ENCODE data around the gene TMEM86A. TPM values are rescaled to one million over a fixed set of nuclear protein-coding genes. Genes with fewer than 3 reads are reported as not detected.

TMEM86A gene
- total and polyA plus RNA-seq, 2 of the 8 experiments (the other 6 are each of a cell fraction or from before 2014, with no cell fraction given): 1.5 to 1.7 TPM

GRCh38 chr11:18707811-18708340 is 9.3 kb downstream of the TMEM86A start:
- no peak overlapping the region for H3K4ac ChIP-seq (replicated peaks; ENCODE audit: insufficient read length, low read depth, low read length)
- H3K23me2 ChIP-seq (ENCODE audit: low read depth, low read length): peaks cover 6% of the 10 kb centered on the region; the same call in 1 of the 2 replicates
- no peak overlapping the region for H3K23ac ChIP-seq (ENCODE audit: insufficient read length)
- H2BK20ac ChIP-seq (ENCODE audit: low read length): no peak overlapping the region
- CTCF ChIA-PET (ENCODE audit: partially characterized antibody): interaction anchor here (0.6 to 2.0 kb wide), 4 partner anchors 14 to 138 kb away, joined by 3 to 7 read pairs (median 4); no protein-coding TSS in a partner anchor
- no peak overlapping the region for H4K91ac ChIP-seq (replicated peaks; ENCODE audit: insufficient read length, low read length)
- H2BK5ac ChIP-seq (ENCODE audit: low read depth, low read length): no peak overlapping the region
- H3K79me2 ChIP-seq (ENCODE audit: control insufficient read depth in 1 of 2, insufficient read depth in 2 of 2, low read length in 2 of 2): no peaks in the 10 kb centered on the region
- H2AK5ac ChIP-seq (ENCODE audit: low read depth, low read length): no peak overlapping the region; the same call in 1 of the 2 replicates
- H3K56ac ChIP-seq (replicated peaks; ENCODE audit: insufficient read length, low read depth, low read length): no peak overlapping the region
- H3K9me3 ChIP-seq (ENCODE audit: insufficient read depth in 2 of 2, low read depth in 1 of 2, low read length in 1 of 2): no peaks in the 10 kb centered on the region
- no peak overlapping the region for H3K9ac ChIP-seq (replicated peaks in 1 of 4; ENCODE audit: extremely low read depth in 1 of 4, low read depth in 3 of 4, low read length in 3 of 4)
- H3K18ac ChIP-seq (ENCODE audit: extremely low read depth, low read length): no peak overlapping the region
- FAIRE-seq (no peak), DNase-seq (ENCODE audit: low read depth in 1 of 2, low spot score in 2 of 2) (no peak)
- H3K4me3 ChIP-seq (ENCODE audit: extremely low read depth in 1 of 4, insufficient read depth in 2 of 4, low read depth in 3 of 4, low read length in 4 of 4): no peak overlapping the region
- H3K4me2 ChIP-seq (ENCODE audit: insufficient read depth in 1 of 2, low read depth in 2 of 2, low read length in 2 of 2): no peak overlapping the region; a peak in 1 of 4 replicates
- H3K27ac ChIP-seq (ENCODE audit: low read depth, low read length): no peak overlapping the region
- H2BK15ac ChIP-seq (ENCODE audit: low read length): no peak overlapping the region
- no peak overlapping the region for H4K5ac ChIP-seq (ENCODE audit: insufficient read length, low read depth, low read length)
- H3K4me1 ChIP-seq (replicated peaks in 1 of 4; ENCODE audit: control insufficient read depth in 3 of 4, insufficient read depth in 4 of 4, low read length in 3 of 4): no peaks in the 10 kb centered on the region
- H4K20me1 ChIP-seq (replicated peaks in 1 of 2; ENCODE audit: control insufficient read depth in 1 of 2, insufficient read depth in 2 of 2, low read length in 2 of 2): no peaks in the 10 kb centered on the region
- H2BK120ac ChIP-seq (replicated peaks; ENCODE audit: low read depth, low read length): no peak overlapping the region
- H2AFZ ChIP-seq (ENCODE audit: low read length): no peak overlapping the region
- no peak overlapping the region for H3K14ac ChIP-seq (ENCODE audit: insufficient read length)
- peaks cover 0 to 2% (median 0%) of the 10 kb centered on the region in 4 experiments; a peak in 3 of 7 replicates for H3K27me3 ChIP-seq (replicated peaks in 1 of 4; ENCODE audit: control insufficient read depth in 3 of 4, extremely low read depth in 1 of 4, insufficient read depth in 3 of 4, low read length in 3 of 4)
- H2BK12ac ChIP-seq (ENCODE audit: low read depth, low read length): 0 out of 2 replicates have a peak overlapping the region, but pooled peaks have one; percentile 17
- H4K8ac ChIP-seq (ENCODE audit: extremely low read depth, insufficient read depth, low read length): no peak overlapping the region; the same call in 1 of the 2 replicates
- H3K79me1 ChIP-seq (ENCODE audit: low read depth, low read length): no peaks in the 10 kb centered on the region
- POLR2A ChIA-PET (ENCODE audit: partially characterized antibody): interaction anchor here (1.0 kb wide), 1 partner anchor 13 kb away, joined by 3 read pairs; no protein-coding TSS in a partner anchor
- no peaks in the 10 kb centered on the region for H3K36me3 ChIP-seq (ENCODE audit: control insufficient read depth in 2 of 4, insufficient read depth in 4 of 4, low read length in 3 of 4)
- WGBS, 2 experiments (ENCODE audit: extremely low coverage in 1 of 2, insufficient coverage in 1 of 2, insufficient read length in 1 of 2, insufficient replicate concordance in 2 of 2, low coverage in 1 of 2, low lambda C conversion rate in 2 of 2, missing lambda C conversion rate in 1 of 2): 89% methylated on average over 12 of the region's 12 CpGs; no CpG with 5 or more reads in 1 of the 2 experiments
- TF ChIP-seq EZH2 (IDR thresholded peaks at IDR 0.05; ENCODE audit: low read depth, low read length, severe bottlenecking) (no peak), POLR2A (IDR thresholded peaks at IDR 0.05; ENCODE audit: control extremely low read depth in 1 of 2, low read depth in 2 of 2, low read length in 2 of 2) (no peak), NANOG (IDR thresholded peaks at IDR 0.05; ENCODE audit: insufficient read depth, low read depth, low read length, poor library complexity, severe bottlenecking) (no peak), HDAC2 (IDR thresholded peaks at IDR 0.05; ENCODE audit: borderline replicate concordance in 1 of 2, low read depth in 2 of 2, low read length in 2 of 2) (no peak), RAD21 (IDR thresholded peaks at IDR 0.05 in 1 of 2, conservative IDR thresholded peaks at IDR 0.05 in 1 of 2; ENCODE audit: low read depth in 2 of 2, low read length in 2 of 2) (no peak), JUN (IDR thresholded peaks at IDR 0.05; ENCODE audit: low read depth, low read length) (no peak), MAFK (IDR thresholded peaks at IDR 0.05; ENCODE audit: low read depth, low read length) (no peak), SUZ12 (IDR thresholded peaks at IDR 0.05; ENCODE audit: low read length) (no peak), BACH1 (IDR thresholded peaks at IDR 0.05; ENCODE audit: low read length) (no peak), TAF7 (optimal IDR thresholded peaks at IDR 0.05; ENCODE audit: borderline replicate concordance, low read depth, low read length) (no peak)
- TF ChIP-seq, protein P1, sequence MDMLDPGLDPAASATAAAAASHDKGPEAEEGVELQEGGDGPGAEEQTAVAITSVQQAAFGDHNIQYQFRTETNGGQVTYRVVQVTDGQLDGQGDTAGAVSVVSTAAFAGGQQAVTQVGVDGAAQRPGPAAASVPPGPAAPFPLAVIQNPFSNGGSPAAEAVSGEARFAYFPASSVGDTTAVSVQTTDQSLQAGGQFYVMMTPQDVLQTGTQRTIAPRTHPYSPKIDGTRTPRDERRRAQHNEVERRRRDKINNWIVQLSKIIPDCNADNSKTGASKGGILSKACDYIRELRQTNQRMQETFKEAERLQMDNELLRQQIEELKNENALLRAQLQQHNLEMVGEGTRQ (IDR thresholded peaks at IDR 0.05; ENCODE audit: low read length): no peak
